Measurements from ENCODE around the gene DDX11.
"Not testable (repeated sequence)": the region's sequence is repeated elsewhere in the genome, so short reads cannot be mapped to it uniquely, and the experiment has no call there.

The DDX11 gene

GRCh38 chr12:31147415-31147814, 73.8 kb downstream of the DDX11 start:
- H3K27ac ChIP-seq (ENCODE audit: extremely low read depth, low read depth, low read length); POLR2A ChIA-PET; H3K36me3 ChIP-seq (ENCODE audit: control insufficient read depth in 2 of 2, insufficient read depth in 1 of 2, low read length in 2 of 2); H3K4me3 ChIP-seq (ENCODE audit: low read depth, low read length); H3K4me1 ChIP-seq (ENCODE audit: control insufficient read depth, insufficient read depth, low read length); CTCF ChIA-PET; H3K9me3 ChIP-seq (ENCODE audit: control insufficient read depth, insufficient read depth, low read depth, low read length): not testable (repeated sequence)

GRCh38 chr12:31150766-31151165, 77.1 kb downstream of the DDX11 start:
- H3K27ac ChIP-seq (ENCODE audit: extremely low read depth, low read depth, low read length); CTCF ChIA-PET; H3K9me3 ChIP-seq (ENCODE audit: control insufficient read depth, insufficient read depth, low read depth, low read length); H3K4me3 ChIP-seq (ENCODE audit: low read depth, low read length); POLR2A ChIA-PET; H3K36me3 ChIP-seq (ENCODE audit: control insufficient read depth in 2 of 2, insufficient read depth in 1 of 2, low read length in 2 of 2); H3K4me1 ChIP-seq (ENCODE audit: control insufficient read depth, insufficient read depth, low read length): not testable (repeated sequence)

Measured in HEK293 (cell line).